HL-60 (cell line): ENCODE results near the gene GPR45.
A peak's percentile ranks its signal among the peaks of the same experiment; 100 is the strongest.

Source experiments
- DNase-seq, 2 experiments: peaks; one replicate each; pipeline ENCODE4 v3.0.0-alpha.2; 2010 to 2020; ENCODE audit warnings: low read depth in 1 of 2, low spot score in 1 of 2
- H3K27ac ChIP-seq: fragments of 250-450 bp; sonication (Bioruptor Pico); replicated peaks from 2 replicates; pipeline ENCODE4 v1.5.1; 2020; ENCODE audit warnings: mild to moderate bottlenecking, moderate library complexity
- H3K27me3 ChIP-seq: fragments of 250-450 bp; sonication (Bioruptor Pico); 2 replicates; pipeline ENCODE4 v1.5.1; 2021; ENCODE audit warnings: mild to moderate bottlenecking, moderate library complexity; ENCODE audit not compliant: insufficient read depth, poor library complexity, severe bottlenecking
- H3K4me3 ChIP-seq: replicated peaks from 2 replicates; pipeline ENCODE4 v1.5.1; 2011; ENCODE audit warnings: mild to moderate bottlenecking, control low read depth, low read length; ENCODE audit not compliant: insufficient read depth
- GABPA ChIP-seq: IDR thresholded peaks from 2 replicates; pipeline ENCODE4 v1.6.1; 2012; ENCODE audit warnings: low read depth
- POLR2AphosphoS5 ChIP-seq: IDR thresholded peaks from 2 replicates; pipeline ENCODE4 v1.6.1; 2012; ENCODE audit warnings: low read depth
- SPI1 ChIP-seq: IDR thresholded peaks from 2 replicates; pipeline ENCODE4 v1.6.1; 2012; ENCODE audit warnings: low read depth, mild to moderate bottlenecking, borderline replicate concordance
- TF ChIP-seq, protein P1 (sequence below): IDR thresholded peaks from 2 replicates; pipeline ENCODE4 v1.6.1; 2012; ENCODE audit warnings: low read depth; ENCODE audit not compliant: insufficient replicate concordance
- TF ChIP-seq, protein P2 (sequence below): IDR thresholded peaks from one replicate; pipeline ENCODE4 v1.5.1; 2011; ENCODE audit warnings: low read length, control low read depth, inconsistent platforms; ENCODE audit not compliant: insufficient read depth

The GPR45 gene

DNA sequence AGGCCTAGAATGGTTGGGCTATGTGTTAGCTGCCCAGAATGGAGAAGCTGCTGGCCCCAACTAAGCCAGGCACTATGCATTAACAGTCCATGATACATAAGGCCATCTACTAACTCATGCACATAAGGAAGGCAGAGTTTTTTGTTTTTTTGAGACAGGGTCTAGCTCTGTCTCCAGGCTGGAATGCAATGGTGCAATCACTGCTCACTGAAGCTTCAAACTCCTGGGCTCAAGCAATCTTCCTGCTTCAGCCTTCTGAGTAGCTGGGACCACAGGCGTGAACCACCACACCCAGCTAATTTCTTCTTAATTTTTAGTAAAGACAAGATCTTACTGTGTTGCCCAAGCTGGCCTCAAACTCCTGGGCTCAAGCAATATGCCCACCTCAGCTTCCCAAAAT is 37.6 kb downstream of the GPR45 start:
- no peak for DNase-seq
- H3K27ac ChIP-seq, result no peak overlapping the region
- no peak overlapping the region for H3K4me3 ChIP-seq
- TF ChIP-seq, protein P1, sequence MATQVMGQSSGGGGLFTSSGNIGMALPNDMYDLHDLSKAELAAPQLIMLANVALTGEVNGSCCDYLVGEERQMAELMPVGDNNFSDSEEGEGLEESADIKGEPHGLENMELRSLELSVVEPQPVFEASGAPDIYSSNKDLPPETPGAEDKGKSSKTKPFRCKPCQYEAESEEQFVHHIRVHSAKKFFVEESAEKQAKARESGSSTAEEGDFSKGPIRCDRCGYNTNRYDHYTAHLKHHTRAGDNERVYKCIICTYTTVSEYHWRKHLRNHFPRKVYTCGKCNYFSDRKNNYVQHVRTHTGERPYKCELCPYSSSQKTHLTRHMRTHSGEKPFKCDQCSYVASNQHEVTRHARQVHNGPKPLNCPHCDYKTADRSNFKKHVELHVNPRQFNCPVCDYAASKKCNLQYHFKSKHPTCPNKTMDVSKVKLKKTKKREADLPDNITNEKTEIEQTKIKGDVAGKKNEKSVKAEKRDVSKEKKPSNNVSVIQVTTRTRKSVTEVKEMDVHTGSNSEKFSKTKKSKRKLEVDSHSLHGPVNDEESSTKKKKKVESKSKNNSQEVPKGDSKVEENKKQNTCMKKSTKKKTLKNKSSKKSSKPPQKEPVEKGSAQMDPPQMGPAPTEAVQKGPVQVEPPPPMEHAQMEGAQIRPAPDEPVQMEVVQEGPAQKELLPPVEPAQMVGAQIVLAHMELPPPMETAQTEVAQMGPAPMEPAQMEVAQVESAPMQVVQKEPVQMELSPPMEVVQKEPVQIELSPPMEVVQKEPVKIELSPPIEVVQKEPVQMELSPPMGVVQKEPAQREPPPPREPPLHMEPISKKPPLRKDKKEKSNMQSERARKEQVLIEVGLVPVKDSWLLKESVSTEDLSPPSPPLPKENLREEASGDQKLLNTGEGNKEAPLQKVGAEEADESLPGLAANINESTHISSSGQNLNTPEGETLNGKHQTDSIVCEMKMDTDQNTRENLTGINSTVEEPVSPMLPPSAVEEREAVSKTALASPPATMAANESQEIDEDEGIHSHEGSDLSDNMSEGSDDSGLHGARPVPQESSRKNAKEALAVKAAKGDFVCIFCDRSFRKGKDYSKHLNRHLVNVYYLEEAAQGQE, result no peak
- TF ChIP-seq, protein P2, sequence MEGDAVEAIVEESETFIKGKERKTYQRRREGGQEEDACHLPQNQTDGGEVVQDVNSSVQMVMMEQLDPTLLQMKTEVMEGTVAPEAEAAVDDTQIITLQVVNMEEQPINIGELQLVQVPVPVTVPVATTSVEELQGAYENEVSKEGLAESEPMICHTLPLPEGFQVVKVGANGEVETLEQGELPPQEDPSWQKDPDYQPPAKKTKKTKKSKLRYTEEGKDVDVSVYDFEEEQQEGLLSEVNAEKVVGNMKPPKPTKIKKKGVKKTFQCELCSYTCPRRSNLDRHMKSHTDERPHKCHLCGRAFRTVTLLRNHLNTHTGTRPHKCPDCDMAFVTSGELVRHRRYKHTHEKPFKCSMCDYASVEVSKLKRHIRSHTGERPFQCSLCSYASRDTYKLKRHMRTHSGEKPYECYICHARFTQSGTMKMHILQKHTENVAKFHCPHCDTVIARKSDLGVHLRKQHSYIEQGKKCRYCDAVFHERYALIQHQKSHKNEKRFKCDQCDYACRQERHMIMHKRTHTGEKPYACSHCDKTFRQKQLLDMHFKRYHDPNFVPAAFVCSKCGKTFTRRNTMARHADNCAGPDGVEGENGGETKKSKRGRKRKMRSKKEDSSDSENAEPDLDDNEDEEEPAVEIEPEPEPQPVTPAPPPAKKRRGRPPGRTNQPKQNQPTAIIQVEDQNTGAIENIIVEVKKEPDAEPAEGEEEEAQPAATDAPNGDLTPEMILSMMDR, result no peak
- no peak for TF ChIP-seq GABPA
- H3K27me3 ChIP-seq, result no peaks in the 10 kb centered on the region

DNA sequence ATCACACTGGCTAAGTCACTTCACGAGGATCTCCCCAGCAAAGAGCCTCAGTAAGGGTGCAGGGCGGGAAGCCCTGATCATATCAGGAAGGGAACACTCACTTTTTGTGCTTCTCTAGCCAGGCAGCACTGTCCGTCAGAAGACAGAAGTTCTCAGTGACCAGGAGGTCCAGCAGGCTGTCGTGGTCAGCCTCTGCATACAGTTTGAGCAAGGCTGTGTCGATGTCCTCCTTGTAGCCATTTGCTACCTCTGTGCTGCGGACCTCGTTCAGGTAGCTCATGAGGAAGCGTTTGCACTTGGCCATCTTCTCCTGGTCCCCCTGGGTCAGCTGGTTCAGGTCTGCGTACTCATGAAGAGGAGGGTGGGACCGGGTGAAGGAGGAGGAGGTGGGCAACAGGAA is 38.7 kb downstream of the GPR45 start:
- Histone ChIP-seq H3K27me3 (no peaks in the 10 kb centered on the region), H3K27ac (no peak overlapping the region), H3K4me3 (no peak overlapping the region)
- TF ChIP-seq, protein P1, result no peak
- no peak for TF ChIP-seq POLR2AphosphoS5
- no peak for TF ChIP-seq SPI1
- TF ChIP-seq GABPA, result no peak
- TF ChIP-seq, protein P2, result no peak
- DNase-seq, result no peak

DNA sequence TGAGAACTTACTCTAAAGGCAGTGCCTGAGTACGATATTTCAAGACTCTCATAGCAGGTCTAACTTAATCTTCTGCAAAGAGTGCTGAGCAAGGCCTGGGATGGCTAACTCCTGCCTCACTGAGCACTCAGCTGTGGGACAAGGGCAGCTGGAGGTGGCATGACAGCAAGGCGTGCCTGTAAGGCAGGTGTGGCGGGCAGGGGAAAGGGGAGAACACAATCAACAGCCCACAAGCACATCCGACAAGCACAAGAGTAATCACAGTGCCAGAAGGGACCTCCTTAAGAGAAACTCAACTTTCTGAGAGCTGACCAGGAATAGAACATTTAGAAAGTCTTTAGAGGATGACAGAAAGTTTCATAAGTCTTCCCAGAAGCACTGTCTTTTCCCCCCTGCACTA is 42.0 kb downstream of the GPR45 start:
- TF ChIP-seq, protein P1, result no peak
- TF ChIP-seq POLR2AphosphoS5 (no peak), SPI1 (no peak)
- no peaks in the 10 kb centered on the region for H3K27me3 ChIP-seq
- no peak overlapping the region for H3K4me3 ChIP-seq
- no peak overlapping the region for H3K27ac ChIP-seq
- DNase-seq, result no peak

DNA sequence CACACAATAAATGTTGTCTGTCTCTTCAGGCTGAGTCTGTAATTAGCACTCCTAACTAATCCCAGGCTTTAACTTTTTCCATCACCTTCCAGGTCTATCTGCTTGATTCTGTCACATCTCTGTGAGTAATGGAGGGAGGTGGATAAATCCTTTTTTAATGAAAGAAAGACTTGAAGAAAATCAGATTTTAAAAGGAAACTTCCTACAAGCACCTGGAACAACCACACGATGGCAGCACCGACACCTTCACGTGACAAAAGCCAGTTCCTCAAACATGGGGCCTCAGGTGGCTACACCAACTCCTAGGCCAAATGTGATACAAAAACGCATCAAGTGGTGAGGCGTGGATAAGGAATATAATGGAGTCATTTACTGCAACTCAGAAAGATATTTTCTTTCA is 46.1 kb downstream of the GPR45 start:
- no peak for TF ChIP-seq GABPA
- TF ChIP-seq SPI1, result peak; percentile 90
- TF ChIP-seq, protein P2, result peak; percentile 44
- no peak for TF ChIP-seq POLR2AphosphoS5
- peak in 1 of 2 experiments; percentile 67 for DNase-seq
- Histone ChIP-seq H3K4me3 (no peak overlapping the region), H3K27me3 (no peaks in the 10 kb centered on the region), H3K27ac (no peak overlapping the region)
